DND-41 (cell line): ENCODE results near the gene PLEKHG5.

Experiments
- CTCF ChIP-seq: IDR thresholded peaks from 2 replicates; pipeline ENCODE4 v1.5.1; 2012; ENCODE audit warnings: borderline replicate concordance, low read length, moderate library complexity, mild to moderate bottlenecking; ENCODE audit not compliant: poor library complexity, severe bottlenecking; ENCODE audit errors: extremely low read depth
- EZH2 ChIP-seq: IDR thresholded peaks from 3 replicates; pipeline ENCODE4 v1.6.1; 2012; ENCODE audit warnings: borderline replicate concordance, low read depth, mild to moderate bottlenecking, moderate library complexity, low read length, inconsistent platforms; ENCODE audit not compliant: severe bottlenecking

- TF ChIP-seq CTCF (no peak), EZH2 (no peak)
Observed at GRCh38 chr1:6420454-6421042, 70.9 kb downstream of the PLEKHG5 start.
